AG20443 (cell line): ENCODE results near the gene SLC27A3.
"Not testable (repeated sequence)": the region's sequence is repeated elsewhere in the genome, so short reads cannot be mapped to it uniquely, and the experiment has no call there.

ENCODE experiments used
- DNase-seq: peaks from one replicate; pipeline ENCODE4 v3.0.0; 2012; ENCODE audit warnings: low spot score, mixed read lengths

SLC27A3 gene

GRCh38 chr1:153763365-153764225 is 11.6 kb upstream of the SLC27A3 start:
- no peak for DNase-seq

GRCh38 chr1:153764310-153764709 is 10.9 kb upstream of the SLC27A3 start:
- no peak for DNase-seq

DNA sequence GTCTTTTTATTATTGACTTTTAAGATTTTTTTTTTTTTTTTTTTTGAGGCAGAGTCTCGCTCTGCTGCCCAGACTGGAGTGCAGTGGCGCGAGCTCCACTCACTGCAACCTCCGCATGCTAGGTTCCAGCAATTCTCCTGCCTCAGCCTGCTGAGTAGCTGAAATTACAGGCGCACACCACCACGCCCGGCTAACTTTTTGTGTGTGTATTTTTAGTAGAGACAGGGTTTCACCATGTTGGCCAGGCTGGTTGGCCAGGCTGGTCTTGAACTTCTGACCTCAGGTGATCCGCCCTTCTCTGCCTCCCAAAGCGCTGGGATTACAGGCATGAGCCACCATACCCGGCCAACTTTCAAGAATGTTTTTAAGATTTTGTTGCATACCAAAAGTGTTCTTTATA is 8.5 kb upstream of the SLC27A3 start:
- not testable (repeated sequence) for DNase-seq

GRCh38 chr1:153767519-153767918 is 7.7 kb upstream of the SLC27A3 start:
- no peak for DNase-seq

GRCh38 chr1:153768316-153769181 is 6.7 kb upstream of the SLC27A3 start:
- DNase-seq: no peak

DNA sequence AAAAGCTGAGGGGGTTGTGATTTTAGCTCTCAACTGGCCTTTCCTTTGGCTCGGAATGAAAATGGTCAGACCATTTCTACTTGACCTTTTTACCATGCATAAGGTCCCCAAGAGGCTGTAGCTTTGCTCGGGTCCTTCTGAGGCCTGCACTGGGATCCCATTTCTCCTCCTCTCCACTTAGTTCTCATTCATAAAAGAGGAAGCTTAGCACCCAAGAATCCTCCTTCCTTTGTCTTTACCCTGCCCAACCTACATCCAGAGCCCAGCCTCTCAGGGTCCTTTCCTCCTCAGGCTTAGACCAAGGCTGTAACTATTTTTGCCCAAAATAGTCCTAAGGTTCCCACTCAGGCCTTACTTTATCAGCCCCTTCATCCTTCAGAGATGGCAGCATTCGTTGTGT is 6.0 kb upstream of the SLC27A3 start:
- no peak for DNase-seq

DNA sequence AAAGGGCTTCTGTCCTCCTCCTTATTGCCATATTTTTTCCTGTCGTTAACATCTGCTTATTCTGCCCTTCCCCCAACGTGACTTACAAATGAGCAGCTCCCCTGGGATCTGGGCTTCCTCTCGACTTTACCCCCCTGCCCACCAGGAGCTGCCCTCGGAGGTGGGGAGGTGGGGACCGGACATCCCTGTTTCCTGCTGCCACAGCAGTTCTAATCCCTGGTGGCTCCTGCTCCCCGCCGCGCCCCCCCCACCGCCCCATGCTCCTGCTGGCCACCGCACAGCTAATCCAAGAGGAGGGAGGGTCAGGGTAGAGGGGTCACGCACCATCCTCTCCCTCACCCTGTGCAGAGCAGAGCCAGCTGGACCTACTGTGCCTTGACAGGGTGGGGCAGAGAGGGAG is 4.4 kb upstream of the SLC27A3 start:
- DNase-seq: no peak

- no peak for DNase-seq
Observed at GRCh38 chr1:153771261-153771660, 3.9 kb upstream of the SLC27A3 start.

DNA sequence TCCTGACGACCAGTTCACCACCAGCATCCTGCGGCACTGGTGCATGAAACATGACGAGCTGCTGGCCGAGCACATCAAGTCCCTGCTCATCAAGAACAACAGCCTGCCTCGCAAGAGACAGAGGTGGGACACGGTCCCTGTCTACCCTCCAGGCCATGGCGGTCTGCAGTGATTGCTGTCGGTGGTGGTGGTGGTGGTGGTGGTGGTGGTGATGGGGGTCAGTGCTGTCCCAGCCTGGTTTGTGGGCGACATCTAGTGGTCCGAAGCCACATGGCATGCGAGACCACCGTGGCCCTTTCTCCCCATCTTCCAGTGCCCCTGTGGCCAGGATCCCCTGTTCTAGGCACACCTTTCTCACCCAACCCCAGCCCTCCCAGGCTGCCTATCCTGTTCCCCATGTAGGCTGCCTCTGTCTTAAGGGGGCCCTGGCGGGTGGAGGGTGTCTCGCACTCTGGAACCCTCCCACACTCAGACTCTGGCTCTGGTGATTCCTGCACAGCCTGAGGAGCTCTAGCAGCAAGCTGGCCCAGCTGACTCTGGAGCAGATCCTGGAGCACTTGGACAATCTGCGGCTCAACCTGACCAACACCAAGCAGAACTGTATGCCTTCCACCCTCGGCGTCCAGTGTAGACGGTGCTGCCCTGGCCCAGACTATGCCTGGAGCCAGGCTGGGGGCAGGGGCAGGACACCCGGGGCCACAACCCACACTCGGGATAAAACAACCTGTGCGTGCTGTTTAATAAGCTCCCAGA is 3.2 kb upstream of the SLC27A3 start:
- no peak for DNase-seq

DNA sequence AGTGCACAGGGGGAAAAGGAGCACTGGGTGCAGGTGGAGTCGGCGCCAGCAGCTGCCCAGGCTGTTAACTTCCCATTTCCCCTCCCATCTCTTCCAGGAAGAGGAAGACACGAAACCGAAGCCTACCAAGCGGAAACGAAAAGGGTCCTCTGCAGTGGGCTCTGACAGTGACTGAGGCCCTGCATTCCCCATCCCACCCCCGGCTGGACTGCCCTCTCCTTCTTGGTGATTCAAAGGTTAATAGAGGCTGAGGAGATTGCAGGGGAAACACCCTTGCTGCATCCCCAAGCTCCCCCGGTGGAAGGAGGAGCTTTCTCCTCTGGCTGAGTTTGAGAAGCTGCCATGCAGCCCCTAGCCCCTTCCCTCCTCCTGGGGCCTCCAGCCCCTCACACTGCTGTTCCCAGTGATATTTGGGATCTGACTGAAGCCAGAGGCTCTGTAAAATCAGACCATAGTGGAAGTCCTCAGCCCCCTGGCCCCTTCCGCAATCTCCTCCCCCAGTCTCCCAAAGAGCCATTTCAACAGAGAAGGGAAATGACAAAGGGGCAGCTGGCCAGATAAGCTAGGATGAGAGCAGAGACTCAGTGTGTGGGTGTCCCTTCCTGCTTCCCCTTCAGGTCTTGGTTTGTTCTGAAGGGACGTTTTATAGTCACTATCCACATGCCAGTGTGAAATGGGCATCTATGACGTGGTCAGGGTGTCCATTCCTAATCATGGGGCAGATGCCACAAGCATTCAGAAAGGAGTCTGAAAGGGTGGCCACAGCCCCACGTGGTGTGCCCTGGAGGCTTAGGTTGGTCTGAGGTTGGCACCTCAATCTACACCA is 1.9 kb upstream of the SLC27A3 start:
- DNase-seq: no peak

GRCh38 chr1:153774026-153774595 is 1.1 kb upstream of the SLC27A3 start:
- DNase-seq: no peak

GRCh38 chr1:153775458-153776327 is 486 bp downstream of the SLC27A3 start:
- peak; percentile 40 for DNase-seq

DNA sequence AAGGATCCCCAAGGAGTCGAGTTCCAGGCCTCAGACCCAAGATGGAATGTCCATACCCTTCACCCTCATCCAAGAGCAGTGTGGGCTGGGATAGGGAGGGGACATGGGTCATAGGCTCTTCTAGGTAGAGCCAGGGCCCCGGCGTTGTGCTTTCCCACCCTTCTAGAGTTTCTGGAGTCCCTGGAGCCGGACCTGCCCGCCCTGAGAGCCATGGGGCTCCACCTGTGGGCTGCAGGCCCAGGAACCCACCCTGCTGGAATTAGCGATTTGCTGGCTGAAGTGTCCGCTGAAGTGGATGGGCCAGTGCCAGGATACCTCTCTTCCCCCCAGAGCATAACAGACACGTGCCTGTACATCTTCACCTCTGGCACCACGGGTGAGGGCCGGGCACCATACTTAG is 1.1 kb downstream of the SLC27A3 start:
- no peak for DNase-seq

DNA sequence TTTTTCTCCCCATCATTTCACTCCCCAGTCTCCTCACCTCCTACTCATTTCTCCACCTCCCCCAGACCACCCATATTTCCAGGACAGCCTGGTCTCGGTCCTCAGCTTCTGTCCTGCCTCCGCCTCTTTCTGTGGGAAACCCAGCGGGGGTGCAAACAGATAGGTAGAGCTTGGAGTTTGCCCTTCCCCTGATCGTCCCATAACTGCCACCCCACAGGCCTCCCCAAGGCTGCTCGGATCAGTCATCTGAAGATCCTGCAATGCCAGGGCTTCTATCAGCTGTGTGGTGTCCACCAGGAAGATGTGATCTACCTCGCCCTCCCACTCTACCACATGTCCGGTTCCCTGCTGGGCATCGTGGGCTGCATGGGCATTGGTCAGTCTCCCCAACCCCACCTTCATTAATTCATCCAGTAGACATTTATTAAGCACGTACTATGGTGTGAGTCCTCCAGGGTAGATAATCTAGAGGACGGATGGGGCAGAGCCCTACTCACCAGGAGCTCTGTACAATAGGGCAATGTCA is 1.7 kb downstream of the SLC27A3 start:
- no peak for DNase-seq

DNA sequence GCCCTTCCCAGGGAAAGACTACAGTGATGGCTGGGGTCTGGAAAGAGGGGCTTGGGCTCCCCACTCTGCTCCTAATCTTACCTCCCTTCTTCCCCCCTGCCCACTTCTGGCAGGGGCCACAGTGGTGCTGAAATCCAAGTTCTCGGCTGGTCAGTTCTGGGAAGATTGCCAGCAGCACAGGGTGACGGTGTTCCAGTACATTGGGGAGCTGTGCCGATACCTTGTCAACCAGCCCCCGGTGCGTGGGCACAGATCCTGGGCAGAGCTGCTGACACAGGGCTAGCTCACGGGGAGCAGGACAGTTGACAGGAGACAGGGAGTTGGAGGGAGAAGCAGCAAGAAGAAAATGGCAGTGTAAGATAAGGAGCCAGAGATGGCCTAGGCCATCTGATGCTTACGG is 2.4 kb downstream of the SLC27A3 start:
- DNase-seq: no peak

DNA sequence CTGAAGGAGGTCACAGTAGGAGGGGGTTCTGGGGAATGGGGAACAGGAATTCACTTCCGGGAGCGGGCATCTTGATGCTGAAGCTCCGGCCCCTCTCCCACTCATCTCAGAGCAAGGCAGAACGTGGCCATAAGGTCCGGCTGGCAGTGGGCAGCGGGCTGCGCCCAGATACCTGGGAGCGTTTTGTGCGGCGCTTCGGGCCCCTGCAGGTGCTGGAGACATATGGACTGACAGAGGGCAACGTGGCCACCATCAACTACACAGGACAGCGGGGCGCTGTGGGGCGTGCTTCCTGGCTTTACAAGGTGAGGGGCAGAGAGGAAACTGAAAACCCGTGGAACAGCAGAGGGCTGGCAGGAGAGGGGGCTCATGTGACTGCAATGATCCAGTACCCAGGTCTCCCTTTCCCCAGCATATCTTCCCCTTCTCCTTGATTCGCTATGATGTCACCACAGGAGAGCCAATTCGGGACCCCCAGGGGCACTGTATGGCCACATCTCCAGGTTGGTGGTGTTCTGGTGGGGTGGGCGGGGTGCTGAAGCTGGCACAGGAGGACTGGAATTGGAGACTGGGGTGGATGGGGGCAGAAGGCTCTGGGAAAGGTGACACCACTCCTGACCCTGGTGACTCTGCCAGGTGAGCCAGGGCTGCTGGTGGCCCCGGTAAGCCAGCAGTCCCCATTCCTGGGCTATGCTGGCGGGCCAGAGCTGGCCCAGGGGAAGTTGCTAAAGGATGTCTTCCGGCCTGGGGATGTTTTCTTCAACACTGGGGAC is 3.0 kb downstream of the SLC27A3 start:
- no peak for DNase-seq

DNA sequence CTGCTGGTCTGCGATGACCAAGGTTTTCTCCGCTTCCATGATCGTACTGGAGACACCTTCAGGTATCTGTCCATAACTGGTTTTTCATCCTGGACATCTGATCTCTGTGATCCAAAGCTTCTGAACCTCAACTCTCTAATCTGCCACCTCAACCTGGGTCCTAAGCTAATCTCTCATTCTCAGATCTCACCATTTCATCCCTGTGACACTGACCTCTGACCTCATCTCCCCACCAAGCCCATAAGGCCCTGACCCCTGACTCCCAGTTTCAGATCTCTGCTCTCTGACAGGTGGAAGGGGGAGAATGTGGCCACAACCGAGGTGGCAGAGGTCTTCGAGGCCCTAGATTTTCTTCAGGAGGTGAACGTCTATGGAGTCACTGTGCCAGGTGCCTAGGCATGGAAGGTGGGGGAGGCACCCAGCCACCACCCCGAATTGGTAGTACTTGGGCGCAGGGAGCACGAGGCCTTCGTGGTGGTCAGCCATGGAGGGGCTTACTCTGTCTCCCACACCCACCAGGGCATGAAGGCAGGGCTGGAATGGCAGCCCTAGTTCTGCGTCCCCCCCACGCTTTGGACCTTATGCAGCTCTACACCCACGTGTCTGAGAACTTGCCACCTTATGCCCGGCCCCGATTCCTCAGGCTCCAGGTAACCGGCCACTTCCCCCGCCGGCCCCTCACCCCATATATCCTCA is 3.8 kb downstream of the SLC27A3 start:
- no peak for DNase-seq

DNA sequence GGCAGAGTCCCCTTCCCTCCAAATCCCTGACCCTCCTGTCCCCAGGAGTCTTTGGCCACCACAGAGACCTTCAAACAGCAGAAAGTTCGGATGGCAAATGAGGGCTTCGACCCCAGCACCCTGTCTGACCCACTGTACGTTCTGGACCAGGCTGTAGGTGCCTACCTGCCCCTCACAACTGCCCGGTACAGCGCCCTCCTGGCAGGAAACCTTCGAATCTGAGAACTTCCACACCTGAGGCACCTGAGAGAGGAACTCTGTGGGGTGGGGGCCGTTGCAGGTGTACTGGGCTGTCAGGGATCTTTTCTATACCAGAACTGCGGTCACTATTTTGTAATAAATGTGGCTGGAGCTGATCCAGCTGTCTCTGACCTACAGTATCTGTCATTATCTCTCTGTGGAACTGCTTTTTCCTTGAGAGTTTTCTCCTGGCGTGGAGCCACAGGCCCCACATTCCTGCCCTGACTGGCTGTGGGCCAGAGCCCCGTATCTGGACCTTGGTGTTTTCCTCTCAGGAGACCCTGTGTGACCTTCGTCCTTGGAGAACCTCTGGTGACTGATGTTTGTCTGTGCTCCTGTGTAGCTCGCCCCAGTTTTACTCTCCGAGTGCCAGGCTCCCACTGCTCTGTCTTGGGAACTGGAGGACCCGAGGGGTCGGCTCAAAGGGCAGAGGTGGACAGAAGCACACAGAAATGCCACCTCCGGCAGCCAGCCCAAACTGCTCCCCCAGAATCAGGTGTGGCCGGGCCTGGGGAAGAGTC is 4.8 kb downstream of the SLC27A3 start:
- DNase-seq: no peak
